Smooth muscle cell (in vitro differentiated cells): ENCODE data around the gene SPINK8. TPM values are rescaled to one million over a fixed set of nuclear protein-coding genes. Genes with fewer than 3 reads are reported as not detected.

Experiments used
- DNase-seq: peaks from one replicate; lab custom pipeline; 2025; ENCODE audit not compliant: unreplicated experiment; lab: John Stamatoyannopoulos, UW
- H2AFZ ChIP-seq: fragments of 200-600 bp; sonication (generic); 2 replicates; pipeline ENCODE4 v1.6.0; 2016; ENCODE audit warnings: antibody characterized with exemption, low read depth, mild to moderate bottlenecking
- H3F3A ChIP-seq: fragments of 200-600 bp; sonication (generic); 2 replicates; pipeline ENCODE4 v1.6.0; 2017; ENCODE audit warnings: antibody characterized with exemption, low read depth
- H3K27ac ChIP-seq: fragments of 200-600 bp; sonication (generic); 2 replicates; pipeline ENCODE4 v1.5.1; 2016; ENCODE audit warnings: low read depth, mild to moderate bottlenecking
- H3K27me3 ChIP-seq: fragments of 200-600 bp; sonication (generic); 2 replicates; pipeline ENCODE4 v1.6.1; 2016; ENCODE audit warnings: low read depth, mild to moderate bottlenecking
- H3K36me3 ChIP-seq: fragments of 200-600 bp; sonication (generic); 2 replicates; pipeline ENCODE4 v1.5.1; 2016; ENCODE audit warnings: low read depth
- H3K4me1 ChIP-seq: fragments of 200-600 bp; sonication (generic); 2 replicates; pipeline ENCODE4 v1.5.1; 2016; ENCODE audit warnings: low read depth
- H3K4me2 ChIP-seq: fragments of 200-600 bp; sonication (generic); 2 replicates; pipeline ENCODE4 v1.6.0; 2016; ENCODE audit warnings: mild to moderate bottlenecking
- H3K4me3 ChIP-seq: fragments of 200-600 bp; sonication (generic); 2 replicates; pipeline ENCODE4 v1.5.1; 2016; ENCODE audit warnings: mild to moderate bottlenecking
- H3K79me2 ChIP-seq: fragments of 200-600 bp; sonication (generic); 2 replicates; pipeline ENCODE4 v1.6.0; 2016; ENCODE audit warnings: low read depth, mild to moderate bottlenecking
- H3K9ac ChIP-seq: fragments of 200-600 bp; sonication (generic); 2 replicates; pipeline ENCODE4 v1.6.0; 2016; ENCODE audit warnings: low read depth
- H3K9me3 ChIP-seq: fragments of 200-600 bp; sonication (generic); replicated peaks from 2 replicates; pipeline ENCODE4 v1.5.1; 2016; ENCODE audit warnings: low read depth
- H4K20me1 ChIP-seq: fragments of 200-600 bp; sonication (generic); 2 replicates; pipeline ENCODE4 v1.6.0; 2016; ENCODE audit warnings: low read depth
- WGBS: methylation state at CpG from one replicate; pipeline ENCODE4 v1.1.7; 2016; ENCODE audit warnings: low lambda C conversion rate; 5-methylcytosine and 5-hydroxymethylcytosine counted together
- polyA plus RNA-seq: library from polyadenylated mRNA; unstranded; fragments of >200 nt; fragmentation: Nextera tagmentation; extraction: Ambion mirVana; gene quantifications from 2 replicates; pipeline ENCODE4 v1.2.1, GENCODE V29; 2016
- total RNA-seq: library from RNA; depleted of rRNA; stranded (reverse); fragments of >200 nt; gene quantifications from 2 replicates; pipeline ENCODE4 v1.2.3, GENCODE V29; 2014
- TF ChIP-seq, protein P1 (sequence below): fragments of 200-600 bp; sonication (generic); IDR thresholded peaks from 2 replicates; pipeline ENCODE4 v1.5.1; 2017; ENCODE audit warnings: borderline replicate concordance, mild to moderate bottlenecking, antibody characterized with exemption; ENCODE audit not compliant: insufficient read depth, poor library complexity, severe bottlenecking

SPINK8 gene
- total and polyA plus RNA-seq, 2 experiments from 2014 or later: not detected

DNA sequence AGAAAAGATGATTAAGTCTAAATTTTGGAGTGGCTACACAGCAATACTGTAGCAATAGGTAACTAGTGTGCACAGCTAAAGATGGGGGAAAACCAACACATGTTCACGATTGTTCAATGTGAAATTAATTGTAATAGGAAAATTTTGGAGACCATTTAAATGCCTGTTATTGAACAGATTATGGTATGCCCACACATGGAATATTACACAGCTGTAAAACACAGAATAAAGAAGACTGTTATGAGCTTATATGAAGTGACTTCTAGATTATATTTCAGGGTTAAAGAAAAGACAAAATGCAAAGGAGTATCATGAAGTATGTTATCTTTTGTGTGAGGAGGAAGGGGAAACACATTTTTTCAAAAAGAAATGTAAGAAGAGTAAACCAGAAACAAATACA is 43.8 kb downstream of the SPINK8 start:
- Histone ChIP-seq H3K27me3 (no peaks in the 10 kb centered on the region), H2AFZ (no peak overlapping the region), H3K9me3 (no peaks in the 10 kb centered on the region), H3K9ac (no peak overlapping the region), H3F3A (no peaks in the 10 kb centered on the region), H3K4me3 (no peak overlapping the region), H4K20me1 (no peaks in the 10 kb centered on the region), H3K36me3 (no peaks in the 10 kb centered on the region), H3K4me1 (no peaks in the 10 kb centered on the region), H3K4me2 (no peak overlapping the region), H3K79me2 (no peaks in the 10 kb centered on the region), H3K27ac (no peak overlapping the region)
- WGBS: 88% methylated on average over 1 of the region's 1 CpG
- DNase-seq: no peak
- TF ChIP-seq, protein P1, sequence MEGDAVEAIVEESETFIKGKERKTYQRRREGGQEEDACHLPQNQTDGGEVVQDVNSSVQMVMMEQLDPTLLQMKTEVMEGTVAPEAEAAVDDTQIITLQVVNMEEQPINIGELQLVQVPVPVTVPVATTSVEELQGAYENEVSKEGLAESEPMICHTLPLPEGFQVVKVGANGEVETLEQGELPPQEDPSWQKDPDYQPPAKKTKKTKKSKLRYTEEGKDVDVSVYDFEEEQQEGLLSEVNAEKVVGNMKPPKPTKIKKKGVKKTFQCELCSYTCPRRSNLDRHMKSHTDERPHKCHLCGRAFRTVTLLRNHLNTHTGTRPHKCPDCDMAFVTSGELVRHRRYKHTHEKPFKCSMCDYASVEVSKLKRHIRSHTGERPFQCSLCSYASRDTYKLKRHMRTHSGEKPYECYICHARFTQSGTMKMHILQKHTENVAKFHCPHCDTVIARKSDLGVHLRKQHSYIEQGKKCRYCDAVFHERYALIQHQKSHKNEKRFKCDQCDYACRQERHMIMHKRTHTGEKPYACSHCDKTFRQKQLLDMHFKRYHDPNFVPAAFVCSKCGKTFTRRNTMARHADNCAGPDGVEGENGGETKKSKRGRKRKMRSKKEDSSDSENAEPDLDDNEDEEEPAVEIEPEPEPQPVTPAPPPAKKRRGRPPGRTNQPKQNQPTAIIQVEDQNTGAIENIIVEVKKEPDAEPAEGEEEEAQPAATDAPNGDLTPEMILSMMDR: no peak

DNA sequence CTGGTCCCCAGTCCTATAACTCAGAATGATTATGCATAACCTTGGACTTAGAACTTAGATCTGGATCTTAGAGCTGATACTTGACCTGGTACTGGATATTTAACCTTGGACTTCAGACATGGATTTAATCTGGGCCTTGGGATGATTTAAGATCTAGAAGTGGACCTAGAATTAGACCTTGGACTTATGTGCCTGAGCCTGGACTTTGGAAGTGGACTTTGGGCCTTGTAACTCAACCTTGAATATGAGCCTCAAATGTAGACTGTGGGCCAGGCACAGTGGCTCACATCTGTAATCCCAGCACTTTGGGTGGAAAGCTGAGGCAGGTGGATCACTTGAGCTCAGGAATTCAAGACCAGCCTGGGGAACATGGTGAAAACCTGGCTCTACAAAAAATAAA is 46.4 kb downstream of the SPINK8 start:
- H3K4me2 ChIP-seq: no peak overlapping the region
- H3K9ac ChIP-seq: no peak overlapping the region
- TF ChIP-seq, protein P1: no peak
- no peaks in the 10 kb centered on the region for H3K79me2 ChIP-seq
- no peaks in the 10 kb centered on the region for H3K36me3 ChIP-seq
- DNase-seq: no peak
- no peaks in the 10 kb centered on the region for H3K27me3 ChIP-seq
- H3K27ac ChIP-seq: no peak overlapping the region
- H3K9me3 ChIP-seq: no peaks in the 10 kb centered on the region
- no peaks in the 10 kb centered on the region for H3K4me1 ChIP-seq
- no peaks in the 10 kb centered on the region for H3F3A ChIP-seq
- H4K20me1 ChIP-seq: no peaks in the 10 kb centered on the region
- no peak overlapping the region for H3K4me3 ChIP-seq
- H2AFZ ChIP-seq: no peak overlapping the region

DNA sequence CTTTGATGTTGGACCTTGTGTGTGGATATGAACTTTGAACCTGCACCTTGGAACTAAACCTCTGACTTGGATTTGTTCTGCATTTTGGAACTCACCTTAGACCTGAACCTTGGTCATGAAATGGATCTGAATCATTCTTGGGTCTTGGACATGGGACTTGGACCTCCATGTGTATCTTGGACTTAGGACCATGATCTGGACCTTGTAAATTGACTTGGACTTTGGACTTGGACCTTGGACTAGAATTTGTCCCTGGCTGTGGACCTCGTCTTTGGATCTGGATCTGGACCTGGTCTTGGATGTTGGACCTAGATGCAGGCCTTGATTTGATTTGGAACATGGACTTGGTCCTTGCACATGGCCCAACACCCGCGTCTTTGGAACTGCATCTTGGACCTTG is 47.2 kb downstream of the SPINK8 start:
- no peaks in the 10 kb centered on the region for H3F3A ChIP-seq
- no peak overlapping the region for H3K4me3 ChIP-seq
- H3K9me3 ChIP-seq: no peaks in the 10 kb centered on the region
- WGBS: 97% methylated on average over 3 of the region's 3 CpGs
- H3K27ac ChIP-seq: no peak overlapping the region
- TF ChIP-seq, protein P1: no peak
- H3K4me2 ChIP-seq: no peak overlapping the region
- H3K4me1 ChIP-seq: no peaks in the 10 kb centered on the region
- no peaks in the 10 kb centered on the region for H3K36me3 ChIP-seq
- H3K79me2 ChIP-seq: no peaks in the 10 kb centered on the region
- no peaks in the 10 kb centered on the region for H4K20me1 ChIP-seq
- DNase-seq: no peak
- no peak overlapping the region for H2AFZ ChIP-seq
- H3K9ac ChIP-seq: no peak overlapping the region
- no peaks in the 10 kb centered on the region for H3K27me3 ChIP-seq

DNA sequence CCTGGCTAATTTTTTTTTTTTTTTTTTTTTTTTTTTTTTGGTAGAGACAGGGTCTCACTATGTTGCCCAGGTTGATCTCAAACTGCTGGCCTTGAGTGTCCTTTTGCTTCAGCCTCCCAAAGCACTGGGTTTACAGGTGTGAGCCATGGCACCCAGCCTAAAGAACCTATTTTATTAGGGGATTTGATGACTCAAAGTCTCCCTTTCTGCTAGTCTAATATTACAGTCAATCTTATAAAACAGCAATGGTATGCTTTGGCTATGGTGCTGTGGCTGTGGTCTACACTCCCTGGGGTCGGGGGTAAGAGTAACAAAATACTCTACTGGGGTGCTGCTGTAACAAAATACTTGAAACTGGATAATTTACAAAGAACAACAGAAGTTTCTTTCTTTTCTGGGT is 47.8 kb downstream of the SPINK8 start:
- no peaks in the 10 kb centered on the region for H3K36me3 ChIP-seq
- TF ChIP-seq, protein P1: no peak

More for the DNA sequence above, 47.8 kb downstream of the SPINK8 start:
- H3K4me2 ChIP-seq: no peak overlapping the region
- no peaks in the 10 kb centered on the region for H4K20me1 ChIP-seq
- DNase-seq: no peak
- H3K27ac ChIP-seq: no peak overlapping the region
- WGBS: 97% methylated on average over 1 of the region's 1 CpG
- no peaks in the 10 kb centered on the region for H3K9me3 ChIP-seq
- no peak overlapping the region for H3K9ac ChIP-seq
- H3F3A ChIP-seq: no peaks in the 10 kb centered on the region
- H3K79me2 ChIP-seq: no peaks in the 10 kb centered on the region
- no peak overlapping the region for H2AFZ ChIP-seq
- H3K4me1 ChIP-seq: no peaks in the 10 kb centered on the region
- H3K4me3 ChIP-seq: no peak overlapping the region
- H3K27me3 ChIP-seq: no peaks in the 10 kb centered on the region
